Sigmoid colon (tissue), 7 donors: ENCODE results near the gene CUEDC1. TPM values are rescaled to one million over a fixed set of nuclear protein-coding genes. Genes with fewer than 3 reads are reported as not detected.

Experiments
- DNase-seq: peaks from one replicate; pipeline ENCODE4 v3.0.0-alpha.2; 2019
- H3K27ac ChIP-seq, 4 donors: fragments of 200-600 bp; sonication (generic); one replicate each; pipeline ENCODE4 v1.5.1; 2016 to 2019; ENCODE audit warnings: mild to moderate bottlenecking in 1 of 4
- H3K27me3 ChIP-seq, 3 donors: fragments of 200-600 bp; sonication (generic); one replicate each; pipeline ENCODE4 v1.5.1; 2019; ENCODE audit warnings: mild to moderate bottlenecking in 1 of 3
- H3K36me3 ChIP-seq, 4 donors: fragments of 200-600 bp; sonication (generic); one replicate each; pipeline ENCODE4 v1.5.1; 2016 to 2019
- H3K4me1 ChIP-seq, 4 donors: fragments of 200-600 bp; sonication (generic); one replicate each; pipeline ENCODE4 v1.5.1; 2017 to 2019
- H3K4me3 ChIP-seq, 4 donors: fragments of 200-600 bp; sonication (generic); one replicate each; pipeline ENCODE4 v1.5.1; 2017 to 2019; ENCODE audit warnings: mild to moderate bottlenecking in 2 of 4, moderate library complexity in 1 of 4
- H3K9me3 ChIP-seq, 4 donors: fragments of 200-600 bp in 3 of 4; sonication (generic) in 3 of 4; one replicate each; pipeline versions ENCODE4 v1.5.1 to v1.6.1; 2013 to 2019
- CTCF ChIP-seq, 4 experiments: fragments of 450-650 bp in 3 of 4; fragments of 200-600 bp in 1 of 4; IDR thresholded peaks; one replicate each; pipeline ENCODE4 v1.5.1; 2016 to 2019; ENCODE audit warnings: antibody characterized with exemption in 4 of 4, mild to moderate bottlenecking in 3 of 4, moderate library complexity in 2 of 4
- EP300 ChIP-seq, 4 donors: sonication (generic); formaldehyde crosslinking; IDR thresholded peaks; one replicate each; pipeline ENCODE4 v1.6.1; 2017; ENCODE audit warnings: antibody characterized with exemption in 4 of 4
- POLR2A ChIP-seq, 2 donors: fragments of 450-650 bp; IDR thresholded peaks; one replicate each; pipeline ENCODE4 v1.6.1; 2016; ENCODE audit warnings: antibody characterized with exemption in 2 of 2, mild to moderate bottlenecking in 2 of 2, moderate library complexity in 2 of 2
- POLR2AphosphoS5 ChIP-seq, 4 donors: sonication (generic); formaldehyde crosslinking; IDR thresholded peaks; one replicate each; pipeline ENCODE4 v1.6.1; 2017; ENCODE audit warnings: antibody characterized with exemption in 4 of 4
- WGBS, 2 donors: extraction: QIAGEN DNeasy Blood & Tissue Kit; methylation state at CpG; one replicate each; pipeline ENCODE4 v1.1.7; 2013; 5-methylcytosine and 5-hydroxymethylcytosine counted together
- intact Hi-C: fragments of 100-400 bp; cut with DNase I; formaldehyde crosslinking; loops from one replicate; pipeline ENCODE4 v1.15.1; 2023
- polyA plus RNA-seq, 3 donors: library from polyadenylated mRNA; stranded (reverse); fragments of 200-250 nt; gene quantifications; one replicate each; pipeline ENCODE4 v1.2.3, GENCODE V29; 2013
- total RNA-seq, 4 donors: library from RNA; depleted of rRNA; stranded (reverse); fragments of >200 nt; gene quantifications; one replicate each; pipeline ENCODE4 v1.1.0, GENCODE V29; 2016
- donor health status: healthy with polysubstance abuse.
- donor health status: Bipolar disorder and iron deficiency.
- donor health status: healthy.

CUEDC1 gene
- total and polyA plus RNA-seq, 7 donors, result 3.0 to 64.0 (median 29.5) TPM

- no peaks in the 10 kb centered on the region for H3K27me3 ChIP-seq
- intact Hi-C loops, result loop anchor here (5.0 kb wide), 1 partner anchor 257 kb away; no protein-coding TSS in a partner anchor
- H3K9me3 ChIP-seq, result no peaks in the 10 kb centered on the region
- WGBS, 2 donors, result 74 to 81% methylated on average over 6 of the region's 6 CpGs
- DNase-seq, result peak; percentile 64
- no peaks in the 10 kb centered on the region for H3K36me3 ChIP-seq
- peak overlapping the region; percentile 88 to 97 (median 94) for H3K27ac ChIP-seq
- no peak for TF ChIP-seq EP300 (IDR thresholded peaks at IDR 0.05)
- TF ChIP-seq POLR2AphosphoS5 (IDR thresholded peaks at IDR 0.05), result peak in 1 of 4 donors; percentile 19
- no peak for TF ChIP-seq POLR2A (IDR thresholded peaks at IDR 0.05)
- no peak for TF ChIP-seq CTCF (IDR thresholded peaks at IDR 0.05)
- H3K4me3 ChIP-seq, result no peak overlapping the region
- peaks cover 0 to 82% (median 72%) of the 10 kb centered on the region in 4 donors for H3K4me1 ChIP-seq
Observed at GRCh38 chr17:57855391-57856035, 99.7 kb downstream of the CUEDC1 start.

DNA sequence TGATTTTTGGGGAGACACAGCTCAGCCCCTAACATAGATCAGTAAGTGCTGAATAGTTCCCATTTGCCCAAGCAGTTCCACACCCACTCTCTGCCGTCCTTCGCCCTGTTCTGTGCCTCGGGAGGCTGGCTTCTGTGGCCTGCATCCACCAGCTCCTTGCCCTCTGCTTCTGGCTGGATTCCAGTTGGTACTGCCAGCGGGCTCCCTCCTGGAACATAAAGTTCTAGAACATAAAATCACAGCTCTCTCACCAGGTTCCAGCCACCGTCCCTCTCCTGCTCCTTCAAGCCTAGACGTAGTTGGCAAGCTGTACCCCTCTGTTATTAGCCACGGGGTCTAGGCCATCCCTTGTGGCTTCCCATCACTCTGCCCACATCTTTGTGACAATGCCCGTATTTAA lies 101.5 kb downstream of the CUEDC1 start:
- Histone ChIP-seq H3K4me1 (peaks cover 0 to 77% (median 69%) of the 10 kb centered on the region in 4 donors), H3K27ac (peak overlapping the region; percentile 88 to 97 (median 94)), H3K27me3 (no peaks in the 10 kb centered on the region), H3K9me3 (no peaks in the 10 kb centered on the region), H3K4me3 (no peak overlapping the region), H3K36me3 (no peaks in the 10 kb centered on the region)
- intact Hi-C loops, result loop anchor here (5.0 kb wide), 3 partner anchors 229 to 876 kb away; partner anchors contain the start of genes DYNLL2, MSI2 and SCPEP1
- 81 to 85% methylated on average over 8 of the region's 8 CpGs for WGBS, 2 donors
- TF ChIP-seq POLR2A (IDR thresholded peaks at IDR 0.05) (no peak), POLR2AphosphoS5 (IDR thresholded peaks at IDR 0.05) (peak; percentile 45 to 83 (median 64)), EP300 (IDR thresholded peaks at IDR 0.05) (peak; percentile 68 to 94 (median 86))
- DNase-seq, result peak; percentile 95

- Histone ChIP-seq H3K4me1 (peaks cover 0 to 77% (median 67%) of the 10 kb centered on the region in 4 donors), H3K9me3 (no peaks in the 10 kb centered on the region), H3K27ac (peak overlapping the region; percentile 88 to 97 (median 94)), H3K4me3 (no peak overlapping the region), H3K27me3 (no peaks in the 10 kb centered on the region), H3K36me3 (peaks cover 0 to 7% (median 2%) of the 10 kb centered on the region in 4 donors)
- no peak for DNase-seq
- intact Hi-C loops, result loop anchor here (5.0 kb wide), 3 partner anchors 229 to 876 kb away; partner anchors contain the start of genes DYNLL2, MSI2 and SCPEP1
- TF ChIP-seq CTCF (IDR thresholded peaks at IDR 0.05) (no peak), POLR2AphosphoS5 (IDR thresholded peaks at IDR 0.05) (no peak), POLR2A (IDR thresholded peaks at IDR 0.05) (no peak), EP300 (IDR thresholded peaks at IDR 0.05) (no peak)
- 71% methylated on average over 6 of the region's 6 CpGs for WGBS, 2 donors
Observed at GRCh38 chr17:57852955-57853328, 102.3 kb downstream of the CUEDC1 start.

- peak overlapping the region; percentile 88 to 97 (median 94) for H3K27ac ChIP-seq
- TF ChIP-seq CTCF (IDR thresholded peaks at IDR 0.05), result no peak
- no peak for TF ChIP-seq POLR2A (IDR thresholded peaks at IDR 0.05)
- no peak for TF ChIP-seq POLR2AphosphoS5 (IDR thresholded peaks at IDR 0.05)
- TF ChIP-seq EP300 (IDR thresholded peaks at IDR 0.05), result no peak
- intact Hi-C loops, result loop anchor here (5.0 kb wide), 3 partner anchors 230 to 875 kb away; partner anchors contain the start of genes DYNLL2, MSI2 and SCPEP1
- WGBS, 2 donors, result 73 to 74% methylated on average over 9 of the region's 9 CpGs
- H3K4me1 ChIP-seq, result peaks cover 0 to 76% (median 65%) of the 10 kb centered on the region in 4 donors
- peaks cover 0 to 12% (median 3%) of the 10 kb centered on the region in 4 donors for H3K36me3 ChIP-seq
- no peaks in the 10 kb centered on the region for H3K27me3 ChIP-seq
- peak; percentile 60 for DNase-seq
- H3K4me3 ChIP-seq, result no peak overlapping the region
- no peaks in the 10 kb centered on the region for H3K9me3 ChIP-seq
Observed at GRCh38 chr17:57852092-57852954, 102.9 kb downstream of the CUEDC1 start.
